Neural progenitor cell (in vitro differentiated cells): Measurements from ENCODE around the gene POLDIP3. TPM values are rescaled to one million over a fixed set of nuclear protein-coding genes. Genes with fewer than 3 reads are reported as not detected.
A peak's percentile ranks its signal among the peaks of the same experiment; 100 is the strongest.
"Not testable (repeated sequence)": the region's sequence is repeated elsewhere in the genome, so short reads cannot be mapped to it uniquely, and the experiment has no call there.

Source experiments
- DNase-seq: peaks from one replicate; pipeline ENCODE4 v3.0.0-alpha.2; 2016; ENCODE audit warnings: low spot score
- H2AFZ ChIP-seq: fragments of 200-600 bp; sonication (generic); replicated peaks from 2 replicates; pipeline ENCODE4 v1.6.1; 2016; ENCODE audit warnings: antibody characterized with exemption
- H3F3A ChIP-seq: fragments of 200-600 bp; sonication (generic); 2 replicates; pipeline ENCODE4 v1.6.1; 2016; ENCODE audit warnings: antibody characterized with exemption, low read depth
- H3K27ac ChIP-seq: fragments of 200-600 bp; sonication (generic); 2 replicates; pipeline ENCODE4 v1.5.1; 2016; ENCODE audit warnings: mild to moderate bottlenecking
- H3K27me3 ChIP-seq: fragments of 200-600 bp; sonication (generic); 2 replicates; pipeline ENCODE4 v1.6.1; 2016; ENCODE audit warnings: mild to moderate bottlenecking, moderate library complexity
- H3K36me3 ChIP-seq: fragments of 200-600 bp; sonication (generic); 2 replicates; pipeline ENCODE4 v1.5.1; 2016
- H3K4me1 ChIP-seq: fragments of 200-600 bp; sonication (generic); 2 replicates; pipeline ENCODE4 v1.6.1; 2016; ENCODE audit warnings: mixed run types
- H3K4me2 ChIP-seq: fragments of 200-600 bp; sonication (generic); 2 replicates; pipeline ENCODE4 v1.6.1; 2016
- H3K4me3 ChIP-seq: fragments of 200-600 bp; sonication (generic); 2 replicates; pipeline ENCODE4 v1.5.1; 2016
- H3K79me2 ChIP-seq: fragments of 200-600 bp; sonication (generic); 2 replicates; pipeline ENCODE4 v1.6.1; 2016; ENCODE audit warnings: low read depth
- H3K9ac ChIP-seq: fragments of 200-600 bp; sonication (generic); 2 replicates; pipeline ENCODE4 v1.6.1; 2016
- H3K9me3 ChIP-seq: fragments of 200-600 bp; sonication (generic); 2 replicates; pipeline ENCODE4 v1.5.1; 2016; ENCODE audit warnings: low read depth
- H4K20me1 ChIP-seq: fragments of 200-600 bp; sonication (generic); 2 replicates; pipeline ENCODE4 v1.6.1; 2016; ENCODE audit warnings: low read depth
- H3K27ac Mint-ChIP-seq: 3 replicates; pipeline ENCODE4 v1.8.0; 2021; ENCODE audit warnings: mixed read lengths
- H3K27me3 Mint-ChIP-seq: 2 replicates; pipeline ENCODE4 v1.8.0; 2022; ENCODE audit warnings: low read depth, mild to moderate bottlenecking, inconsistent platforms, moderate library complexity, mixed read lengths; ENCODE audit not compliant: insufficient read depth
- H3K36me3 Mint-ChIP-seq: 3 replicates; pipeline ENCODE4 v1.8.0; 2021; ENCODE audit warnings: mixed read lengths
- H3K4me1 Mint-ChIP-seq: 3 replicates; pipeline ENCODE4 v1.8.0; 2021; ENCODE audit warnings: mixed read lengths
- H3K4me3 Mint-ChIP-seq: 3 replicates; pipeline ENCODE4 v1.8.0; 2021; ENCODE audit warnings: mild to moderate bottlenecking, moderate library complexity, mixed read lengths
- H3K9me3 Mint-ChIP-seq: 3 replicates; pipeline ENCODE4 v1.8.0; 2020; ENCODE audit warnings: mixed read lengths
- EZH2 ChIP-seq: fragments of 200-600 bp; sonication (generic); IDR thresholded peaks from 2 replicates; pipeline ENCODE4 v1.6.1; 2017; ENCODE audit warnings: antibody characterized with exemption, mild to moderate bottlenecking, moderate library complexity
- EZH2phosphoT487 ChIP-seq: fragments of 200-600 bp; sonication (generic); IDR thresholded peaks from 2 replicates; pipeline ENCODE4 v1.6.1; 2017; ENCODE audit warnings: antibody characterized with exemption
- total RNA-seq: library from RNA; depleted of rRNA; stranded (reverse); fragments of >200 nt; gene quantifications from 2 replicates; pipeline ENCODE4 v1.2.3, GENCODE V29; 2015; ENCODE audit warnings: low replicate concordance
- TF ChIP-seq, protein P1 (sequence below): fragments of 200-600 bp; sonication (generic); IDR thresholded peaks from 2 replicates; pipeline ENCODE4 v1.5.1; 2017; ENCODE audit warnings: antibody characterized with exemption, mild to moderate bottlenecking

The POLDIP3 gene
- total RNA-seq, 1 donor from 2014 or later: 37.8 TPM

DNA sequence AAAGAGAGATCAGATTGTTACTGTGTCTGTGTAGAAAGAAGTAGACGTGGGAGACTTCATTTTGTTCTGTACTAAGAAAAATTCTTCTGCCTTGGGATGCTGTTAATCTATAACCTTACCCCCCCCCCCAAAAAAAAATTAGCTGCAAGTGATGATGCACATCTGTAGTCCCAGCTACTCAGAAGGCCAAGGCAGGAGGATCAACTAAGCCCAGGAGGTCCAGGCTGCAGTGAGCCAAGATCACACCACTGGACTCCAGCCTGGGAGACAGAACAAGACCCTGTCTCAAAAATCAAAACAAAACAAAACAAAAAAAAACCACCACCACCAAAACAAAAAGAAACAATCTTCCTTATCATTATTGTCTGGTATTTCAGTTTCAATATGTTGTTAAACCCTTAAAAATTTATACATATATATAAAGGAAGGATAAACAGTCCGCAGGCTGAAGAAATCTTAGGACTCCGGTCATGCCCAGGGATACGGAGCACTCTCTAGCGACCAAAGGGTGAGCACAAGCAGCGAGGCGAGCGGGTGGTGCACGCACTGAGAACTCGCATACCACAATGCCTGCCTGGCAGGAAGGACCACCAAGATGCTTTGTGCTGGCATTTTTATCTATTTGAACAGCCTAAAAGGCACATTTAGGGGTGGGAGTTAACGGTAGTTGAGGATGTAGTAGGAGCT lies 6.4 kb downstream of the POLDIP3 start:
- Histone ChIP-seq H3K4me2 (peak overlapping the region; percentile 48), H3K79me2 (peaks cover 100% of the 10 kb centered on the region), H3F3A (peaks cover 38% of the 10 kb centered on the region), H3K27ac (peak overlapping the region; percentile 81), H3K9ac (no peak overlapping the region), H3K4me3 (no peak overlapping the region), H3K27me3 (no peaks in the 10 kb centered on the region), H3K36me3 (no peaks in the 10 kb centered on the region), H4K20me1 (peaks cover 88% of the 10 kb centered on the region), H3K4me1 (peaks cover 24% of the 10 kb centered on the region), H2AFZ (no peak overlapping the region), H3K9me3 (no peaks in the 10 kb centered on the region)
- Mint-ChIP-seq H3K9me3 (peaks cover 2% of the 10 kb centered on the region), H3K4me1 (peaks cover 58% of the 10 kb centered on the region), H3K4me3 (peak overlapping the region; percentile 81), H3K27ac (peak overlapping the region; percentile 97), H3K27me3 (peaks cover 2% of the 10 kb centered on the region), H3K36me3 (peaks cover 38% of the 10 kb centered on the region)
- DNase-seq: no peak
- TF ChIP-seq EZH2 (no peak), EZH2phosphoT487 (no peak)
- TF ChIP-seq, protein P1, sequence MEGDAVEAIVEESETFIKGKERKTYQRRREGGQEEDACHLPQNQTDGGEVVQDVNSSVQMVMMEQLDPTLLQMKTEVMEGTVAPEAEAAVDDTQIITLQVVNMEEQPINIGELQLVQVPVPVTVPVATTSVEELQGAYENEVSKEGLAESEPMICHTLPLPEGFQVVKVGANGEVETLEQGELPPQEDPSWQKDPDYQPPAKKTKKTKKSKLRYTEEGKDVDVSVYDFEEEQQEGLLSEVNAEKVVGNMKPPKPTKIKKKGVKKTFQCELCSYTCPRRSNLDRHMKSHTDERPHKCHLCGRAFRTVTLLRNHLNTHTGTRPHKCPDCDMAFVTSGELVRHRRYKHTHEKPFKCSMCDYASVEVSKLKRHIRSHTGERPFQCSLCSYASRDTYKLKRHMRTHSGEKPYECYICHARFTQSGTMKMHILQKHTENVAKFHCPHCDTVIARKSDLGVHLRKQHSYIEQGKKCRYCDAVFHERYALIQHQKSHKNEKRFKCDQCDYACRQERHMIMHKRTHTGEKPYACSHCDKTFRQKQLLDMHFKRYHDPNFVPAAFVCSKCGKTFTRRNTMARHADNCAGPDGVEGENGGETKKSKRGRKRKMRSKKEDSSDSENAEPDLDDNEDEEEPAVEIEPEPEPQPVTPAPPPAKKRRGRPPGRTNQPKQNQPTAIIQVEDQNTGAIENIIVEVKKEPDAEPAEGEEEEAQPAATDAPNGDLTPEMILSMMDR: no peak

DNA sequence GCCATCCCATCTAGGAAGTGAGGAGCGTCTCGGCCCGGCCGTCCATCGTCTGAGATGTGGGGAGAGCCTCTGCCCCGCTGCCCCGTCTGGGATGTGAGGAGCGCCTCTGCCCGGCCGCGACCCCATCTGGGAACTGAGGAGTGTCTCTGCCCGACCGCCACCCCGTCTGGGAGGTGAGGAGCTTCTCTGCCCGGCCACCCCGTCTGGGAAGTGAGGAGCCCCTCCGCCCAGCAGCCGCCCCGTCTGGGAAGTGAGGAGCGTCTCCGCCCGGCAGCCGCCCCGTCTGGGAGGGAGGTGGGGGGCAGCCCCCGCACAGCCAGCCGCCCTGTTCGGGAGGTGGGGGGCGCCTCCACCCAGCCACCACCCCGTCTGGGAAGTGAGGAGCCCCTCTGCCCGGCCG lies 7.0 kb downstream of the POLDIP3 start:
- H3K79me2 ChIP-seq: peaks cover 100% of the 10 kb centered on the region
- H3K27ac Mint-ChIP-seq: not testable (repeated sequence)
- peaks cover 40% of the 10 kb centered on the region for H3K36me3 Mint-ChIP-seq

DNA sequence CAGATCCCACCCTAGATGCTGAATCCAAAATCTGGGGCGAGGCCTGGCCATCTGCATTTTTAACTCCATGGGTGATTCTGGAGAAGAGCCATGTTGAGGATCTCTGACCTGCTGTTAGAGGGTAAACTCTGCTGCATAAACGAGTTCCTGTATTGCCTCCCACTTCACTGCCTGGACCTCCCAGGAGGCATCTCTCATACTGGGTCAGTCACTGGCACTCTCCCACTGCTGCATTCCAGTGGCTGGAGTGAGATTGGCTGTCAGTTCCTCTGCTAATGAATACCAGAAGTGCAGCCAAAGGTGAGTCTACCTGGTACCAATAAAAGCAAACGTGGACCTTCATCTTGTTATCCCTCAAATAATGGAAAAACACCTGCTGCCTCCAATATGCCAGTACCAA lies 10.3 kb downstream of the POLDIP3 start:
- no peak overlapping the region for H3K4me3 Mint-ChIP-seq
- TF ChIP-seq EZH2 (no peak), EZH2phosphoT487 (no peak)
- TF ChIP-seq, protein P1: no peak
- peaks cover 15% of the 10 kb centered on the region for H3F3A ChIP-seq
- DNase-seq: no peak
- peaks cover 26% of the 10 kb centered on the region for H3K4me1 Mint-ChIP-seq
- no peak overlapping the region for H3K27ac Mint-ChIP-seq
- H3K36me3 Mint-ChIP-seq: peaks cover 45% of the 10 kb centered on the region
- H3K27me3 Mint-ChIP-seq: peaks cover 2% of the 10 kb centered on the region
- peaks cover 96% of the 10 kb centered on the region for H3K79me2 ChIP-seq
- peaks cover 2% of the 10 kb centered on the region for H3K9me3 Mint-ChIP-seq
- H4K20me1 ChIP-seq: peaks cover 72% of the 10 kb centered on the region
- no peak overlapping the region for H2AFZ ChIP-seq
- H3K4me2 ChIP-seq: no peak overlapping the region
- H3K36me3 ChIP-seq: no peaks in the 10 kb centered on the region
- no peaks in the 10 kb centered on the region for H3K9me3 ChIP-seq
- H3K27ac ChIP-seq: no peak overlapping the region
- no peak overlapping the region for H3K9ac ChIP-seq
- H3K27me3 ChIP-seq: no peaks in the 10 kb centered on the region
- peaks cover 15% of the 10 kb centered on the region for H3K4me1 ChIP-seq
- no peak overlapping the region for H3K4me3 ChIP-seq

More for the DNA sequence above, 7.0 kb downstream of the POLDIP3 start:
- H3K9ac ChIP-seq, DNase-seq, H3K4me3 ChIP-seq, H2AFZ ChIP-seq, H3K4me2 ChIP-seq, H3K36me3 ChIP-seq, H3K27me3 ChIP-seq, H3K27ac ChIP-seq, H3K4me3 Mint-ChIP-seq, H3K27me3 Mint-ChIP-seq, H3K9me3 ChIP-seq, H3K9me3 Mint-ChIP-seq: not testable (repeated sequence)
- Histone ChIP-seq H4K20me1 (peaks cover 88% of the 10 kb centered on the region), H3F3A (peaks cover 34% of the 10 kb centered on the region), H3K4me1 (peaks cover 18% of the 10 kb centered on the region)
- H3K4me1 Mint-ChIP-seq: peaks cover 52% of the 10 kb centered on the region

DNA sequence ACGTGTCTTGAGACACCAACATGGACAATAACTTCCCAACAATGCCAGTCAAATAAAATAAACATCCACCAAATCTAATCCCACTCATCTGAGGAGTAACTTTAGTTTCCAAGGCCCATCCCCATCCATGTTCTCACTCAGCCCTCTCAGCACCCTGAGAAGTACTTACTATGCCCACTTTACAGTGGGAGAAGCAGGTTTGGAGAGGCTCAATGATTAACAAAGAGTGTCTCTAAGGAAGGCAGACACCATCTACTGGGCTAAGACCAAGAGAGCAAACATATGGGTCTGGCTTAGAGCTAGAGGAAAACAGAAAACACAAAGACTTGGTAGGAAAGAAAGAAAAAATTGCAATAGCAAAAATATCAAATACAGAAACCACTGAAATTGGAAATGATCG lies 11.3 kb downstream of the POLDIP3 start:
- no peak for DNase-seq
- Histone ChIP-seq H4K20me1 (peaks cover 70% of the 10 kb centered on the region), H3K4me1 (peaks cover 10% of the 10 kb centered on the region), H3K79me2 (peaks cover 96% of the 10 kb centered on the region), H3K27ac (no peak overlapping the region), H3K4me2 (no peak overlapping the region), H3K4me3 (no peak overlapping the region), H3K9me3 (no peaks in the 10 kb centered on the region), H3K27me3 (no peaks in the 10 kb centered on the region), H3K9ac (no peak overlapping the region), H3K36me3 (no peaks in the 10 kb centered on the region), H3F3A (peaks cover 7% of the 10 kb centered on the region), H2AFZ (no peak overlapping the region)
- Mint-ChIP-seq H3K27me3 (peaks cover 3% of the 10 kb centered on the region), H3K27ac (no peak overlapping the region), H3K4me1 (peaks cover 16% of the 10 kb centered on the region), H3K9me3 (peaks cover 2% of the 10 kb centered on the region), H3K36me3 (peaks cover 50% of the 10 kb centered on the region), H3K4me3 (no peak overlapping the region)
- TF ChIP-seq EZH2: no peak
- TF ChIP-seq, protein P1: no peak
- no peak for TF ChIP-seq EZH2phosphoT487
